SJSA1 (cell line): ENCODE measurements around the gene DPM2. TPM values are rescaled to one million over a fixed set of nuclear protein-coding genes. Genes with fewer than 3 reads are reported as not detected.

Experiments
- DNase-seq, 2 experiments: peaks; one replicate each; pipeline ENCODE4 v3.0.0-alpha.2; 2015 to 2020; ENCODE audit warnings: low spot score in 2 of 2, low read depth in 1 of 2
- H3K27ac ChIP-seq: fragments of 250-450 bp; sonication (Bioruptor Pico); 2 replicates; pipeline ENCODE4 v1.5.1; 2020; ENCODE audit warnings: mild to moderate bottlenecking, moderate library complexity
- H3K27me3 ChIP-seq: fragments of 250-450 bp; sonication (Bioruptor Pico); replicated peaks from 2 replicates; pipeline ENCODE4 v1.5.1; 2020; ENCODE audit warnings: mild to moderate bottlenecking, moderate library complexity
- H3K36me3 ChIP-seq: fragments of 250-450 bp; sonication (Bioruptor Pico); 2 replicates; pipeline ENCODE4 v1.5.1; 2020; ENCODE audit warnings: mild to moderate bottlenecking
- H3K4me1 ChIP-seq: fragments of 250-450 bp; sonication (Bioruptor Pico); replicated peaks from 2 replicates; pipeline ENCODE4 v1.6.1; 2021; ENCODE audit warnings: mild to moderate bottlenecking
- H3K4me3 ChIP-seq: fragments of 250-450 bp; sonication (Bioruptor Pico); 2 replicates; pipeline ENCODE4 v1.5.1; 2020; ENCODE audit warnings: mild to moderate bottlenecking
- H3K9me3 ChIP-seq: fragments of 250-450 bp; sonication (Bioruptor Pico); replicated peaks from 2 replicates; pipeline ENCODE4 v1.5.1; 2020; ENCODE audit warnings: mild to moderate bottlenecking
- total RNA-seq: library from RNA; depleted of rRNA; stranded (reverse); fragments of >200 nt; shearing (Covaris generic); gene quantifications from 2 replicates; pipeline ENCODE4 v1.2.3, GENCODE V29; 2014; rRNA removed

Gene DPM2
- total RNA-seq, 1 experiment from 2014 or later, result 20.4 TPM

DNA sequence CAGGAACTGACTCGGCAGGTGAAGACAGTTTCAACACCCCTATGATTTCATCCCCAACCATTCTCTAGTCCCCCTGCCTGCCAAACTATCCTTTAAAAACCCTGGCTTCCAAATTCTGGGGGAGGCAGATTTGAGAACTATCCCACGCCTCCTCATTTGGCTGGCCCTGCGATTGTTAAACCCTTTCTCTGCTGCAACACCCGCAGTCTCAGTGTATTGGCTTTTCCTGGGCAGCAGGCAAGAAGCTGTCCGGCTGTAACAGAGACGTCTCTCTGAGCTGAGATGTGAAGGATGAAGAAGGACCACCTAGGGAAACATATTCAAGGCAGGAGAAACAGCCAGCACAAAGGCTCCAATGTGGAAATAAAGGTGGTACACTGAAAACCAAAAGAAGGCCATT is 44.8 kb downstream of the DPM2 start:
- H3K9me3 ChIP-seq, result peaks cover 6% of the 10 kb centered on the region
- no peak overlapping the region for H3K27ac ChIP-seq
- peaks cover 80% of the 10 kb centered on the region for H3K36me3 ChIP-seq
- peaks cover 8% of the 10 kb centered on the region for H3K4me1 ChIP-seq
- no peak overlapping the region for H3K4me3 ChIP-seq
- no peaks in the 10 kb centered on the region for H3K27me3 ChIP-seq
- DNase-seq, result no peak

DNA sequence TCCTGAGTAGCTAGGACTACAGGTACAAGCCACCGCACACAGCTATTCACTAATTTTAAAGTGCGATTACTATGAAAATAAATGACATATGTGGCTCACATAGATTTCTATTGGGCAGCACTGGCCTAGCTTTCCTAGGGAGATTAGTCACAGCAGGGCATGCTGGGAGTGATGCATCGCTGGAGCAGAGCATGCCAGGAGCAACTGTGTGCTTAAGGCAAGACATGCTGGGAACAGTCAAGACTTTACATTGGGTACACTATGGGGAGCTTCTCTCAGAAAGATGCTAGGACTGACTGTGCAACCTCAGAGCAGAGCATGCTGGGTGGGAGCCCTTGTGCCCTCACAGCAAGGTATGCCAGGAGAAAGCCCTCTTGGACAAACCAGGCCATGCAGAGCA is 47.6 kb downstream of the DPM2 start:
- DNase-seq, result no peak
- Histone ChIP-seq H3K36me3 (peaks cover 81% of the 10 kb centered on the region), H3K4me3 (no peak overlapping the region), H3K27ac (no peak overlapping the region), H3K9me3 (peaks cover 6% of the 10 kb centered on the region), H3K27me3 (no peaks in the 10 kb centered on the region), H3K4me1 (0 out of 2 replicates have a peak, but pooled peaks cover 3% of the 10 kb centered on the region)

DNA sequence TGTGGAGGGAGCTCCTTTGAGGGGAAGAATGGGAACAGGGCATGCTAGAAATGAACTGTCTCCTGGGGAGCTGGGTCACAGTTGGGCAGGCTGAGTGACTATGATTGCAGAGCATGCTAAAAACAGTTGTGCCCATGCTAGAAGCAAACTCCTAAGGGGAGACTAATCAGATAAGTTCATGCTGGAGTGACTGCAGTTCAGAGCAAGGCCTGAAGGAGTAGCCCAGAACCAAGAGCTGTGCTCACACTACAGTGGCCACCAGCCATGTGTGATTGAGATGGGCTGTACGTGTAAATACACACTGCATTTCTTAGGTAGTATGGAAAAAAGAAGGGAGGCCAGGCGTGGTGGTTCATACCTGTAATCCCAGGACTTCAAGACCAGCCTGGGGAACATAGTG is 49.9 kb downstream of the DPM2 start:
- H3K4me3 ChIP-seq, result no peak overlapping the region
- H3K27ac ChIP-seq, result no peak overlapping the region
- no peaks in the 10 kb centered on the region for H3K9me3 ChIP-seq
- 0 out of 2 replicates have a peak, but pooled peaks cover 3% of the 10 kb centered on the region for H3K4me1 ChIP-seq
- H3K27me3 ChIP-seq, result no peaks in the 10 kb centered on the region
- peaks cover 65% of the 10 kb centered on the region for H3K36me3 ChIP-seq
- no peak for DNase-seq

DNA sequence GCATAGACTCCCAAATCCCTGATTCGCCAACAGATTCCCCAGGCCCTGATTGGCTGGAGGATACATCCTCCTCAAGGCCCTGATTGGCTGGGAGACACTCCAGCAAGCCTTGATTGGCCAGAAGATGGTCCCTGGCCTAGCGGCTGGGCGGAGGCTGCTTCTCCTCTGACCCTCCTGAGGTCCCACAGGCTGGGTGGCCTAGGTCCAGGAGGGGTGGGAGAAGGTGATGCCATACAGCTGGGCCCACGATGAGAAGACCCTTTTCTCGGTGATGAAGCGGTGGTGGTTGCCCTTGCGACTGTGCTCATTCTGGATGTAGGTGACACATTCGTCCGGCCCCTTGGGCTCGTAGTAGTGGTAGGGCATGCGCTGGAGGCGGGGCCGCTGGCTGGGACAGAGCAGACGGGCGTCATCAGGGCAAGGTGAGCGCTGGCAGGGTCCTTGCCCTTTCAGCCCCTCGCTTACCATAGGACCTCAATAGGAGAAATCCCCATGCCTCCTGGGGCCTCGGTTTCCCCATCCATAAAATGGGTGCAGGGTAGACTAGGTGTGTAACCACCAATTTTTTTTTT is 51.2 kb downstream of the DPM2 start:
- Histone ChIP-seq H3K27ac (no peak overlapping the region), H3K9me3 (no peaks in the 10 kb centered on the region), H3K27me3 (no peaks in the 10 kb centered on the region), H3K4me1 (no peaks in the 10 kb centered on the region), H3K36me3 (peaks cover 56% of the 10 kb centered on the region), H3K4me3 (no peak overlapping the region)
- no peak for DNase-seq

GRCh38 chr9:127885508-127886281 is 52.0 kb downstream of the DPM2 start:
- Histone ChIP-seq H3K36me3 (peaks cover 50% of the 10 kb centered on the region), H3K9me3 (no peaks in the 10 kb centered on the region), H3K4me3 (no peak overlapping the region), H3K27ac (no peak overlapping the region), H3K27me3 (no peaks in the 10 kb centered on the region), H3K4me1 (no peaks in the 10 kb centered on the region)
- no peak for DNase-seq

Other genes with a start within 250 kb of the DPM2 start
- 0.11 TPM in 1 of 2 replicates, not detected in the other for gene CFAP157, start 230.9 kb downstream of the DPM2 start, total RNA-seq
- 10.4 and 17.5 TPM in 2 replicates for gene PTRH1, start 222.2 kb downstream of the DPM2 start, total RNA-seq
- not detected in 2 replicates for gene TTC16, start 221.8 kb downstream of the DPM2 start, total RNA-seq
- 5.3 and 11.4 TPM in 2 replicates for gene TOR2A, start 202.6 kb downstream of the DPM2 start, total RNA-seq
- not detected in 2 replicates for gene SH2D3C, start 159.2 kb downstream of the DPM2 start, total RNA-seq
- 16.8 and 21.4 TPM in 2 replicates for gene CDK9, start 151.8 kb downstream of the DPM2 start, total RNA-seq
- gene FPGS, start 135.0 kb downstream of the DPM2 start, total RNA-seq, result 49.0 and 70.0 TPM in 2 replicates
- 6.8 and 8.7 TPM in 2 replicates for gene ENG, start 83.2 kb downstream of the DPM2 start, total RNA-seq
- 32.6 and 32.7 TPM in 2 replicates for gene AK1, start 60.2 kb downstream of the DPM2 start, total RNA-seq
- gene ST6GALNAC6, start 38.3 kb downstream of the DPM2 start, total RNA-seq, result 37.0 and 42.9 TPM in 2 replicates
- gene ST6GALNAC4, start 20.8 kb downstream of the DPM2 start, total RNA-seq, result 26.5 and 43.5 TPM in 2 replicates
- 1.6 and 18.4 TPM in 2 replicates for gene PIP5KL1, start 7.1 kb downstream of the DPM2 start, total RNA-seq
- 3.5 and 4.6 TPM in 2 replicates for gene EEIG1, start 43.1 kb upstream of the DPM2 start, total RNA-seq
- 12.4 and 30.0 TPM in 2 replicates for gene NAIF1, start 129.5 kb upstream of the DPM2 start, total RNA-seq
- 28.7 and 30.8 TPM in 2 replicates for gene SLC25A25, start 130.4 kb upstream of the DPM2 start, total RNA-seq
- gene PTGES2, start 189.9 kb upstream of the DPM2 start, total RNA-seq, result 37.9 and 41.4 TPM in 2 replicates
- not detected in 2 replicates for gene LCN2, start 211.6 kb upstream of the DPM2 start, total RNA-seq
- gene BBLN, start 222.4 kb upstream of the DPM2 start, total RNA-seq, result 96.6 and 112 TPM in 2 replicates